Fibroblast of the aortic adventitia (primary cell): ENCODE data around the gene WDR13. TPM values are rescaled to one million over a fixed set of nuclear protein-coding genes. Genes with fewer than 3 reads are reported as not detected.

Experiments
- DNase-seq: peaks from one replicate; pipeline ENCODE4 v3.0.0-alpha.2; 2010; ENCODE audit warnings: low read depth
- H3K4me3 ChIP-seq: 2 replicates; pipeline ENCODE4 v1.5.1; 2011; ENCODE audit warnings: low read depth, mild to moderate bottlenecking, control low read depth, low read length, moderate library complexity
- total RNA-seq: library from RNA; depleted of rRNA; stranded (reverse); fragments of >200 nt; gene quantifications from 2 replicates; pipeline ENCODE4 v1.2.3, GENCODE V29; 2012; ENCODE audit warnings: low replicate concordance
- TF ChIP-seq, protein P1 (sequence below): IDR thresholded peaks from 2 replicates; pipeline ENCODE4 v1.5.1; 2011; ENCODE audit warnings: mild to moderate bottlenecking, low read length, control low read depth, inconsistent platforms; ENCODE audit not compliant: insufficient read depth

WDR13 gene
- total RNA-seq, 1 donor, result 72.7 TPM

DNA sequence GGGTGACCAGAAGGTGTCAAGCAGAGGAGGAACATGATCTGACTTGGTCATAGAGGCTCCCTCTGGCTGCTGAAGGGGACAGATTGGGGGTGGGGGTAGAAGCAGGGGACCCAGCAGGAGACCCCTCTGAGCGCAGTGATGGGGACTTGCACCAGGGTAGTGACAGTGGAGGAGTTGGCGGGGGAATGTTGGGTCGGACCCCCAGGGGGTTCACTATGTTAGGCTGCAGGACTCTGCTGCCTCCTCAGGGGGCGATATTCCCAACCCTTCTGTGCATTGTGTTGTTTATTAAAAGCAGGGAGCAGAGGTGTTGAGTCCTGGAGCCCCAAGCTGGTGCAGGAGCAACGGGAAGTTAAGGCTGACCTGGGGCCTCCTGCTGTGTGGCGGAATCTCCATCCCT lies 8.8 kb downstream of the WDR13 start:
- DNase-seq, result no peak
- H3K4me3 ChIP-seq, result no peak overlapping the region
- TF ChIP-seq, protein P1, sequence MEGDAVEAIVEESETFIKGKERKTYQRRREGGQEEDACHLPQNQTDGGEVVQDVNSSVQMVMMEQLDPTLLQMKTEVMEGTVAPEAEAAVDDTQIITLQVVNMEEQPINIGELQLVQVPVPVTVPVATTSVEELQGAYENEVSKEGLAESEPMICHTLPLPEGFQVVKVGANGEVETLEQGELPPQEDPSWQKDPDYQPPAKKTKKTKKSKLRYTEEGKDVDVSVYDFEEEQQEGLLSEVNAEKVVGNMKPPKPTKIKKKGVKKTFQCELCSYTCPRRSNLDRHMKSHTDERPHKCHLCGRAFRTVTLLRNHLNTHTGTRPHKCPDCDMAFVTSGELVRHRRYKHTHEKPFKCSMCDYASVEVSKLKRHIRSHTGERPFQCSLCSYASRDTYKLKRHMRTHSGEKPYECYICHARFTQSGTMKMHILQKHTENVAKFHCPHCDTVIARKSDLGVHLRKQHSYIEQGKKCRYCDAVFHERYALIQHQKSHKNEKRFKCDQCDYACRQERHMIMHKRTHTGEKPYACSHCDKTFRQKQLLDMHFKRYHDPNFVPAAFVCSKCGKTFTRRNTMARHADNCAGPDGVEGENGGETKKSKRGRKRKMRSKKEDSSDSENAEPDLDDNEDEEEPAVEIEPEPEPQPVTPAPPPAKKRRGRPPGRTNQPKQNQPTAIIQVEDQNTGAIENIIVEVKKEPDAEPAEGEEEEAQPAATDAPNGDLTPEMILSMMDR, result no peak

DNA sequence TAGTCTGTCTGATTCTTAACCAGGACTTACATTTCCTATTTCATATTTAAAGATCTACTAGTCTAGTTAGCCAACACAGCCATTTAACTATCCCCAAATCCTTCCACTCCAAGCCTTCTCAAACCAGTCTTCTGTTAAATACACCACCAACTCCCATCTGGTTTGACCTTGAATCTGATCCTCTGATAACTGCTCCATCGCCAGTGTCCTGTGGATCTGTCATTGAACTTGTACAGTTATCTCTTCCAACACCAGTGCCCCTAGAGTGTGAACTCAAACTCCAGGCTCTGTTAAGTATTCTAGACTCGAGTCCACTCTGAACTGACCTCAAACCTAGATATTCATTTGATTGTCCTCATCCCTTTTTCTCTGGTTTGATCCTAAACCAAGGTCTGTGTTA lies 14.4 kb downstream of the WDR13 start:
- H3K4me3 ChIP-seq, result no peak overlapping the region
- no peak for DNase-seq
- TF ChIP-seq, protein P1, result no peak

DNA sequence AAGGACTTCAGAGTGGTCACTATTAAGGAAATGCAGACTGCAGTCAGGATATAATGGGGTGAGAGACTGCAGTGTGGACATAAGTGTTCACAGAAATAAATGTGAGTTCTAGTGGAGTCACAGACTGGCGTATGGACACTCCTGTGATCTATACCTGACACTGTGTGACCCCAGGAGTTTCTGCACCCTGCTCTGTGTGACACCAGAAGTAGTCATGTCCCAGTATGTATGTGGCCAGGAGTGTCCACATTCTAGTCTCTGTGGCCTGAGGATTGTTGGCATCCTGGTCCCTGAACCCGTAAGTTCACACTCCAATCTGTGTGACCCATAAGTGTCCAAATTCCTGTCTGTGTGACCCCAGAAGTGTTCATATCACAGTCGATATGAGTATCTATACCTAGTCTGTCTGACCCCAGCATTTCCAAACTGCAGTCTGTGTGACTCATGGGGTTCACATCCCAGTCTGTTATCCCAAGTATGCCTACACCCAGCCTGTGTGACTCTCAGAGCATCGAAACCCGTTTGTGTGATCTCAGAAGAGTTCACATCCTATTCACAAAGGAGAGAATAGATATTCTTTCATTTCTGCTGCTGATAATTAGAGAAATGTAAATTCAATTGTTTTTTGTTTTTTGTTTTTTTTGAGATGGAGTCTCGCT lies 16.3 kb downstream of the WDR13 start:
- TF ChIP-seq, protein P1, result no peak
- DNase-seq, result no peak
- no peak overlapping the region for H3K4me3 ChIP-seq

DNA sequence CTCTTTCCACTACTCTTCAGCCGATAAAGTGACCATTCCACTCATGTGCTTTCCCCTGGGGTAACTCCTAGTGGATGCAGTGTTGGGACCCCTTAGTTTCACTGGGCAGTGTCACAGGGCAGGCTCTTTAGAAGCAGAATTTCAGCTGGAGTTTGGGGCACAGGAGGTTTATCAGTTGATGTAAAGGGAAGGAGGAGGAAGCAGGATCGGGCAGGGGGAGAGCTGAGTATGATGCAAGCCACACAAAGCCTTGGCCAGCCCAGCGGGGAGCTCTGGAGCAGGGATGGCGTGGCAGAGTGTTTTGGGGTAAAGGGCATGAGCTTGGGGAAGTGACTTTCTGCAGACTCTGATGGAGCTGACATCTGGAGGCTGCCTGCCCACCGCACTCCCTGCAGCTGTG lies 19.3 kb downstream of the WDR13 start:
- no peak for DNase-seq
- TF ChIP-seq, protein P1, result no peak
- H3K4me3 ChIP-seq, result no peak overlapping the region

DNA sequence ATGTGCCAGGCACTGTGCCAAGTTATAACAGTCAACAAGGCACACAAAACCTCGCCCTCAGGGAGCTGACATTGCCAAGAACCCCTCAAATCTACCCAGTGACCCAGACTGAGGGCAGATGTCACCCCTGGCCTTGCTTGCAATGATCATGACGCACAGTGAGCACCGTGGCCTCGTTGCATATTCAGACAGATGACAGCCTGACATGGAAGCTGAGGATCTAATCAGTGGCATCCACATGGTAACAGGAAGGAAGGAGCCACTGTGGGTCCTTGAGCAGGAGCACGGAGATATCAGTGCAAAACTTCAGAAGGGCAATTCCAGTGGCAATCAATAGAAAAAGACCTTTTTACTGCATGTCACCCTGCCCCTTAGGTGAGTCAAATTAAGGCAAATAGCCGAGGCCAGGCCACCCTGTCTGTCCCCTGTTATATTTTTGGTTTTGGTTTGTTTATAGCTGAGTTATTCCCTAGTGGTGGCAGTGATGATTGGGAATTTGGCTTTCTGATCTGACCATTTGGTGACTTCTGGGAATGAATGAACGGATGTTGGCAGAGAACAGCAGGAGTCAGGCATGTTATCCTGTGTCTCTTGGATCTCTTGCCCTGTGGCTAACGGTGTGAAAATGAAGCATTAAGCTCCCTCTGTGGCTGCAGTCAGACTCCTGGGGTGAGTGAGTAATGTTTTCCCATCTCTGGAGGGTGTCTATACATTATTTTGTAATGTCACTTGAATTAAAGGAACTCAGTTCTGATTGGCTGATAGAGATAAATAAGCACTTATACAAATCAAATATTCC lies 20.4 kb downstream of the WDR13 start:
- H3K4me3 ChIP-seq, result no peak overlapping the region
- TF ChIP-seq, protein P1, result no peak
- DNase-seq, result peak; percentile 26

DNA sequence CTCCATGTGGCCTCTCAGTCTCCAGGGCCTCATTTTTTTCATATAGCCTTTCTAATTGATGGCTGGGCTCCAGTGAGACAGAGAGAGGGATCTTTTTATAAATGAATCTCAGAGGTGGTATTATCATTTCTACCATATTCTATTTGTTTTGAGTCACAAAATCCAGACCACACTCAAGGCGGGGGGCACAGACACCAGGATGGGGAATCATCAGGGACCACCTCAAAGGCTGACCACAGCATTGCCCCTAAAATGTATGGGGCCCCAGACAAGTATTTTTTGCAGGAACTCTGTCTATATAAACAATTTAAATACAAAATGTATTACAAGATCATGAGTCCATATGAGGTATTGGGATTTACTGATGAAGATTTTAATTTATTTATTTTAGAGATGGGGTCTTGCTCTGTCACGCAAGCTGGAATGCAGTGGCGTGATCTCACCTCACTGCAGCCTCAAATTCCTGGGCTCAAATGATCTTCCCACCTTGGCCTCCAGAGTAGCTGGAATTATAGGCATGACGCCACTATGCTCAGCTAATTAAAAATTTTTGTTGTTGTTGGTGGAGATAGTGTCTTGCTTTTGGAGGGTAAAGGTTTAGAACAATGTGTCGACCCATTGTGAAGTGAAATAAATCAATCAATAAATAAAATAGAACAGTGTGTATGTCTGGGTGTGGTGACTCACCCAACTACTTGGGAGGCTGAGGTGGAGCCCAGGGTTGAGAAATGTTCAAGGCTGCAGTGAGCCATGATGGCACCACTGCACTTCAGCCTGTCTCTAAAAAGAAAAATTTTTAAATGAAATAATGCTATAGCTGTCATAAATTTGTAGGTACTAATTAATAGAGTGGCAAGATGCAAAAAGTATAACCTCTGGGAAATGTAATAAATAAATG lies 29.4 kb downstream of the WDR13 start:
- H3K4me3 ChIP-seq, result no peak overlapping the region
- TF ChIP-seq, protein P1, result no peak
- no peak for DNase-seq
